CD4-positive, alpha-beta T cell (primary cell): ENCODE results near the gene LRFN4. TPM values are rescaled to one million over a fixed set of nuclear protein-coding genes. Genes with fewer than 3 reads are reported as not detected.
A peak's percentile ranks its signal among the peaks of the same experiment; 100 is the strongest.

Experiments
- ATAC-seq: fragments of 200-7000 bp; cut with Tn5 transposase; one replicate; pipeline ENCODE4 v1.10.0; 2022; ENCODE audit warnings: mild to moderate bottlenecking; ENCODE audit not compliant: poor library complexity
- CTCF ChIA-PET: fragments of 350-600 bp; sonication (Branson Sonifier 250); formaldehyde crosslinking; loops from one replicate; lab custom pipeline; 2021; ENCODE audit warnings: antibody characterized with exemption, inconsistent platforms; lab: Charles Lee
- POLR2A ChIA-PET: fragments of 350-600 bp; sonication (Branson Sonifier 250); formaldehyde crosslinking; loops from one replicate; lab custom pipeline; 2021; ENCODE audit warnings: antibody characterized with exemption, inconsistent platforms; lab: Charles Lee
- DNase-seq, 14 experiments: peaks; one replicate each; pipeline ENCODE4 v3.0.0-alpha.2; 2013 to 2020; ENCODE audit warnings: mixed read lengths in 2 of 14
- H3K27ac ChIP-seq, 2 donors: one replicate each; pipeline versions ENCODE4 v1.5.1 to v1.7.0; 2013; ENCODE audit warnings: low read length in 2 of 2, low read depth in 1 of 2, mild to moderate bottlenecking in 1 of 2
- H3K27me3 ChIP-seq, 2 experiments: 1 replicate in 1 of 2; 2 replicates in 1 of 2; pipeline versions ENCODE4 v1.6.1 to v1.7.0; 2013; ENCODE audit warnings: low read length in 2 of 2, control low read depth in 1 of 2, mild to moderate bottlenecking in 1 of 2, moderate library complexity in 1 of 2; ENCODE audit not compliant: insufficient read depth in 2 of 2, control insufficient read depth in 1 of 2
- H3K36me3 ChIP-seq: one replicate; pipeline ENCODE4 v1.6.1; 2013; ENCODE audit warnings: low read length, control low read depth; ENCODE audit not compliant: insufficient read depth
- H3K4me1 ChIP-seq: one replicate; pipeline ENCODE4 v1.6.1; 2013; ENCODE audit warnings: low read length, control low read depth; ENCODE audit not compliant: insufficient read depth
- H3K4me3 ChIP-seq: one replicate; pipeline ENCODE4 v1.5.1; 2013; ENCODE audit warnings: mild to moderate bottlenecking, low read length, moderate library complexity
- H3K9me3 ChIP-seq, 2 experiments: 1 replicate in 1 of 2; 2 replicates in 1 of 2; pipeline versions ENCODE4 v1.6.1 to v1.7.0; 2013; ENCODE audit warnings: low read length in 2 of 2, mild to moderate bottlenecking in 2 of 2, control low read depth in 1 of 2, moderate library complexity in 1 of 2; ENCODE audit not compliant: control insufficient read depth in 1 of 2, insufficient read depth in 1 of 2
- H3K27ac Mint-ChIP-seq: one replicate; pipeline ENCODE4 v1.8.0; 2020; ENCODE audit warnings: mixed read lengths
- H3K27me3 Mint-ChIP-seq: one replicate; pipeline ENCODE4 v1.8.0; 2021; ENCODE audit warnings: mixed read lengths
- H3K36me3 Mint-ChIP-seq: one replicate; pipeline ENCODE4 v1.8.0; 2021; ENCODE audit warnings: low read depth, mixed read lengths
- H3K4me1 Mint-ChIP-seq: one replicate; pipeline ENCODE4 v1.8.0; 2021; ENCODE audit warnings: low read depth, mixed read lengths
- H3K4me3 Mint-ChIP-seq: one replicate; pipeline ENCODE4 v1.8.0; 2020; ENCODE audit warnings: mild to moderate bottlenecking, mixed read lengths
- H3K9me3 Mint-ChIP-seq: one replicate; pipeline ENCODE4 v1.8.0; 2020; ENCODE audit warnings: mixed read lengths
- intact Hi-C, 2 experiments: fragments of 100-400 bp; cut with DNase I in 1 of 2; cut with micrococcal nuclease in 1 of 2; formaldehyde crosslinking; loops; one replicate each; pipeline versions ENCODE4 v1.15.1 to v1.9.0; 2023 to 2025; cut with DNase I, micrococcal nuclease
- total RNA-seq, 174 experiments: library from RNA in 2 of 174; stranded (reverse) in 2 of 174; gene quantifications; one replicate each; pipeline ENCODE4 v1.2.3 and lab custom pipeline; 2021 to 2026
- TF ChIP-seq, protein P1 (sequence below): fragments of 200-600 bp; IDR thresholded peaks from one replicate; pipeline ENCODE4 v1.8.0; 2022; ENCODE audit warnings: antibody characterized with exemption, mild to moderate bottlenecking

Gene LRFN4
- total RNA-seq, 2 experiments from 2014 or later: 1.6 to 2.5 TPM

DNA sequence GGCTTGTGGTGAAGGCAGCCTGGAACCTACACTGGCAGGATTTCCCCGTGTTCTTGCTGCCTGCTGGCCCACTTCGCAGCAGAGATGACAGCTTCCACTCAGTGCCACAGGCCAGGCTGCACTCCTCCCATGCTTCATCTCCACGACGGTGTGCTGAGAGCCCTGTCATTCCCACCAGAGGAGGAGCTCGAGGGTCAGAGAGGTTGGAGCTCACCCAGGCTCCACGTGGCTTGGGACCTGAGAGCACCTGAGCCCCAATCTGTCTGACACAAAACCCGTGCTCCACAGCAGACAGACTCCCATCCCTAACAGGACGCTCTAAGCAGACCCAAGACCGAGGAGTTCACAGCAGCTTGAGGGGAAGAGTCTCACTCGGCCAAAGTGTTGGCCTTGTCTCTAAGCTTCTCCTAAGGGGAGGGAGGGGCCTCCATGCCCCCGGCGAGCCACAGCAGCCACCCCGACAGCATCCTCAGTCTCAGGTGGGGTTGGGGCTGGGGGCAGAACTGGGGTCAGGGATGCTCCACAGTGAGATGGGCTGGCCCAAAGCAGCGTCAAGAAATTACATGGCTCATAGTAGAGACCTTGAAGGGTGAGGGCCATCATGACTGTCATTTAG, 10.7 kb downstream of the LRFN4 start:
- ATAC-seq (no peak), DNase-seq (peak in 1 of 14 experiments; percentile 12)
- Mint-ChIP-seq H3K9me3 (no peaks in the 10 kb centered on the region), H3K27me3 (no peaks in the 10 kb centered on the region), H3K4me3 (no peak overlapping the region), H3K4me1 (peaks cover 11% of the 10 kb centered on the region), H3K36me3 (no peaks in the 10 kb centered on the region), H3K27ac (no peak overlapping the region)
- no peaks in the 10 kb centered on the region for H3K9me3 ChIP-seq
- intact Hi-C loops: loop anchor here (1.0 kb wide), 1 partner anchor 173 kb away; no protein-coding TSS in a partner anchor
- H3K4me1 ChIP-seq: peaks cover 8% of the 10 kb centered on the region
- ChIA-PET POLR2A (no interaction called here), CTCF (no interaction called here)
- no peaks in the 10 kb centered on the region for H3K27me3 ChIP-seq
- no peak overlapping the region for H3K27ac ChIP-seq
- TF ChIP-seq, protein P1, sequence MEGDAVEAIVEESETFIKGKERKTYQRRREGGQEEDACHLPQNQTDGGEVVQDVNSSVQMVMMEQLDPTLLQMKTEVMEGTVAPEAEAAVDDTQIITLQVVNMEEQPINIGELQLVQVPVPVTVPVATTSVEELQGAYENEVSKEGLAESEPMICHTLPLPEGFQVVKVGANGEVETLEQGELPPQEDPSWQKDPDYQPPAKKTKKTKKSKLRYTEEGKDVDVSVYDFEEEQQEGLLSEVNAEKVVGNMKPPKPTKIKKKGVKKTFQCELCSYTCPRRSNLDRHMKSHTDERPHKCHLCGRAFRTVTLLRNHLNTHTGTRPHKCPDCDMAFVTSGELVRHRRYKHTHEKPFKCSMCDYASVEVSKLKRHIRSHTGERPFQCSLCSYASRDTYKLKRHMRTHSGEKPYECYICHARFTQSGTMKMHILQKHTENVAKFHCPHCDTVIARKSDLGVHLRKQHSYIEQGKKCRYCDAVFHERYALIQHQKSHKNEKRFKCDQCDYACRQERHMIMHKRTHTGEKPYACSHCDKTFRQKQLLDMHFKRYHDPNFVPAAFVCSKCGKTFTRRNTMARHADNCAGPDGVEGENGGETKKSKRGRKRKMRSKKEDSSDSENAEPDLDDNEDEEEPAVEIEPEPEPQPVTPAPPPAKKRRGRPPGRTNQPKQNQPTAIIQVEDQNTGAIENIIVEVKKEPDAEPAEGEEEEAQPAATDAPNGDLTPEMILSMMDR: no peak
- H3K4me3 ChIP-seq: no peak overlapping the region
- no peaks in the 10 kb centered on the region for H3K36me3 ChIP-seq

DNA sequence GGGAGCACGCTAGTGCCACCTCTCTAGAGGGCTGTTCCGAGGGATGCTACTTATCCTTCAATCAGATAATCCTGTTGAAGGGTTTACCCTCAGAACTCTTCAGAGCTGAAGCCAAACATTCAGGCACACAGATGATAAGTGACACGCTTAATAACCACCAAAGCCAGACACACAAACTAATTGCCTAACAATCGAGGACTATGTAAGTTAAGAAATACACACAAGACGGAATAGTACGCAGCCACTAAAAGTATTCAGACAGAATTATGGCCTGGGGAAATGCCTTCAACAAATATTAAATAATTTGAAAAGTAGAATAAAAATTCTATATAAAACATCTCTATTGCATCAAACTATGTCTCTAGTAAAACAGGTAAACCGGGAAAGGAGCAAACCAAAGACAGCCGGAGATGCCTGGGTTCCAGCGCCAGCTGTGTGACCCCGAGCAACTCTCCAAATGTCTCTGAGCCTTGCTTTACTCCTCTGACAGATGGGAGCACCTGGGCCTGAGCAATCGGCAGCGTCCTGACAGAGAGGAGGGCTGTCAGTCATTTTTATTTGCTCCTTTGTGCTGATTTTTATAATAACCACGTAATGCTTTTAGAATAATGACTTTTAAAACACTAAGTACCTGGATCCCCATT, 11.3 kb downstream of the LRFN4 start:
- H3K27me3 Mint-ChIP-seq: no peaks in the 10 kb centered on the region
- POLR2A ChIA-PET: no interaction called here
- no peak overlapping the region for H3K4me3 Mint-ChIP-seq

DNA sequence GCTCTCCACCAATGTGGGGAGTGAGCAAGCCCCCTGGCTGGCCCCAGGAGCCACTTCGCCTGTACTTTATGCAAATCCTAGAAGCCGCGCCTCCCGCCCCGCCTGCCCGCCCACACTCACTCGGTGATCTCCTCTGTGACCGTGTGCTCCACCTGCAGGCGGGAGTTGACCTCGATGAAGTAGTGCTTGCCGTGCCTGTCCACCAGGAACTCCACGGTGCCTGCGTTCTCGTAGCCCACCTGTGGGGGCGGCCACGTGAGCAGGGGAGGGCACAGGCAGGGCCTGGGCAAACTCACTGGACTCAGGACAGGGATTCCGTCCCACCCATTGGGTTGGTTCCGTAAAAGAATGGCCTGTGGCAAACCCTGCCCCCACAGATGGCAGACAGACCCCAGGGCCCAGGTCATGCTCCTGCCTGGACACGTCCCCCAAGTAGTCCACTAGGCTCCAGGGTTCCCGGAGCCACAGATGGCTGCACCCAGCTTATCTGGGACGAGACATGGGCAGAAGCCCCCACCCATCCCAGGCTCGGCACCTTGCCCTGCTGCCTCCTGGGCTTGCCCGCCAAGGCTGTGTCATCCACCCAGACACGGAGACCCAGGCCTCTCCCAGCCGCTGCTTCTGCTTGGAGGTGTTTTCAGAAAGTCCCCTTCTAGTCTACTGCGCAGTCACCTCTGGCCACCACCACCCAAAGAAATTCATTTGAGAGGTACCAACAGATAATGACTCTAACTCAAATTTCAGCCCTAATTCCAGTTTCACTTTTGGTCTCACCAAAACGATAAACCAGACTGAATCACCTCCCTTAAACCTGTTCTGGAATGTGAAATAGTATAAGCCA, 12.1 kb downstream of the LRFN4 start:
- Histone ChIP-seq H3K4me3 (no peak overlapping the region), H3K27me3 (no peaks in the 10 kb centered on the region), H3K36me3 (no peaks in the 10 kb centered on the region), H3K4me1 (peaks cover 8% of the 10 kb centered on the region), H3K9me3 (no peaks in the 10 kb centered on the region), H3K27ac (no peak overlapping the region)
- intact Hi-C loops: loop anchor here (1.0 kb wide), 1 partner anchor 175 kb away; no protein-coding TSS in a partner anchor
- CTCF ChIA-PET: no interaction called here
- DNase-seq: peak; percentile 61 to 89 (median 73)
- Mint-ChIP-seq H3K4me3 (no peak overlapping the region), H3K9me3 (no peaks in the 10 kb centered on the region), H3K4me1 (peaks cover 11% of the 10 kb centered on the region), H3K27me3 (no peaks in the 10 kb centered on the region), H3K27ac (no peak overlapping the region), H3K36me3 (no peaks in the 10 kb centered on the region)
- TF ChIP-seq, protein P1: peak; percentile 81
- POLR2A ChIA-PET: no interaction called here
- ATAC-seq: peak; percentile 99

More for the DNA sequence above, 11.3 kb downstream of the LRFN4 start:
- Histone ChIP-seq H3K4me3 (no peak overlapping the region), H3K9me3 (no peaks in the 10 kb centered on the region), H3K27ac (no peak overlapping the region), H3K4me1 (peaks cover 8% of the 10 kb centered on the region), H3K36me3 (no peaks in the 10 kb centered on the region), H3K27me3 (no peaks in the 10 kb centered on the region)
- Mint-ChIP-seq H3K9me3 (no peaks in the 10 kb centered on the region), H3K36me3 (no peaks in the 10 kb centered on the region), H3K27ac (no peak overlapping the region), H3K4me1 (peaks cover 11% of the 10 kb centered on the region)
- CTCF ChIA-PET: no interaction called here
- DNase-seq (no peak), ATAC-seq (no peak)
- intact Hi-C loops: loop anchor here (1.0 kb wide), 1 partner anchor 174 kb away; no protein-coding TSS in a partner anchor
- TF ChIP-seq, protein P1: no peak
